Measurements from ENCODE around the gene MICU1.

The MICU1 gene

GRCh38 chr10:72334196-72334824 lies 291.6 kb downstream of the MICU1 start:
- Histone ChIP-seq H3K36me3 (ENCODE audit: control insufficient read depth, insufficient read depth, low read length) (peaks cover 23% of the 10 kb centered on the region), H3K4me3 (replicated peaks; ENCODE audit: low read depth, low read length) (no peak overlapping the region), H3K27me3 (replicated peaks; ENCODE audit: control insufficient read depth, insufficient read depth, low read length) (no peaks in the 10 kb centered on the region)
- DNase-seq (ENCODE audit: extremely low read depth, insufficient read length) = no peak
- TF ChIP-seq, protein P1, sequence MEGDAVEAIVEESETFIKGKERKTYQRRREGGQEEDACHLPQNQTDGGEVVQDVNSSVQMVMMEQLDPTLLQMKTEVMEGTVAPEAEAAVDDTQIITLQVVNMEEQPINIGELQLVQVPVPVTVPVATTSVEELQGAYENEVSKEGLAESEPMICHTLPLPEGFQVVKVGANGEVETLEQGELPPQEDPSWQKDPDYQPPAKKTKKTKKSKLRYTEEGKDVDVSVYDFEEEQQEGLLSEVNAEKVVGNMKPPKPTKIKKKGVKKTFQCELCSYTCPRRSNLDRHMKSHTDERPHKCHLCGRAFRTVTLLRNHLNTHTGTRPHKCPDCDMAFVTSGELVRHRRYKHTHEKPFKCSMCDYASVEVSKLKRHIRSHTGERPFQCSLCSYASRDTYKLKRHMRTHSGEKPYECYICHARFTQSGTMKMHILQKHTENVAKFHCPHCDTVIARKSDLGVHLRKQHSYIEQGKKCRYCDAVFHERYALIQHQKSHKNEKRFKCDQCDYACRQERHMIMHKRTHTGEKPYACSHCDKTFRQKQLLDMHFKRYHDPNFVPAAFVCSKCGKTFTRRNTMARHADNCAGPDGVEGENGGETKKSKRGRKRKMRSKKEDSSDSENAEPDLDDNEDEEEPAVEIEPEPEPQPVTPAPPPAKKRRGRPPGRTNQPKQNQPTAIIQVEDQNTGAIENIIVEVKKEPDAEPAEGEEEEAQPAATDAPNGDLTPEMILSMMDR (IDR thresholded peaks at IDR 0.05; ENCODE audit: insufficient read depth, low read length, poor library complexity, severe bottlenecking) = no peak

- H3K4me3 ChIP-seq (replicated peaks; ENCODE audit: low read depth, low read length) = no peak overlapping the region
- no peak for DNase-seq (ENCODE audit: extremely low read depth, insufficient read length)
- TF ChIP-seq, protein P1 (IDR thresholded peaks at IDR 0.05; ENCODE audit: insufficient read depth, low read length, poor library complexity, severe bottlenecking) = no peak
- H3K36me3 ChIP-seq (ENCODE audit: control insufficient read depth, insufficient read depth, low read length) = peaks cover 23% of the 10 kb centered on the region
- no peaks in the 10 kb centered on the region for H3K27me3 ChIP-seq (replicated peaks; ENCODE audit: control insufficient read depth, insufficient read depth, low read length)
These were observed 292.5 kb downstream of the MICU1 start for GRCh38 chr10:72333112-72334015.

DNA sequence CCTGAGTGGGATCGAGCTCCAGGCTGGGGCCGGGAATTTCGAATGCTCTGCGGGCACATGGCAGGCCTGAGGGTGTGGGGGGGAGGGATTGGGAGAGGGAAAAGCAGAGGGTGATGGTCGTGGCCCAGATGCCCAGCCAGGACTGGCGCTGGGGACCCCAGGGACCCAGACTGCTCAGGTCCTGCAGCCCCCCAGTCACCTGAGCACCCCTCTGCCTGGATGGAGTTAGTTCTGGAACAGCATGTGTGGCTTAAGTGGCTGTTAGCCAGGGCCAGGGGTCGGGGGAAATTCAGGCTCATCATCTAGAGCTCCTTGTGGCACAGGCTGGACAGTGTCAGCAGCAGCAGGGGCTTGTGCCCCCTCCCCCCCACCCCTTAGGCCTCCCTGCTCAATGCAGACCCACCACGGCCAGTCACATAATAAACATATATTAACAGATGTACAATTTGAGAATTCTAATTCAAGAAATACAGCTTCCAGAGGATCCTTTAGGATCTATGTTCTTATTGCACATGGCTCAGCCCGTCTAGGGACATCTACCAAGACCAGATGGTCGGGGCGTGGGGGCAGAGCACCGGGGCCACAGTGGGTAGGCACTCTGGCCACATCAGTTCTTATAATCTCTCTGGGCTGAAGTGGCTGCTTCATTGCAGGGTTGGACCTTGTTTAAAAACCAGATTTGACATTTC lies 293.3 kb downstream of the MICU1 start:
- TF ChIP-seq, protein P1 (IDR thresholded peaks at IDR 0.05; ENCODE audit: insufficient read depth, low read length, poor library complexity, severe bottlenecking) = no peak

GRCh38 chr10:72331575-72332422 lies 294.1 kb downstream of the MICU1 start:
- H3K27me3 ChIP-seq (replicated peaks; ENCODE audit: control insufficient read depth, insufficient read depth, low read length) = no peaks in the 10 kb centered on the region
- TF ChIP-seq, protein P1 (IDR thresholded peaks at IDR 0.05; ENCODE audit: insufficient read depth, low read length, poor library complexity, severe bottlenecking) = no peak
- peak; percentile 93 for DNase-seq (ENCODE audit: extremely low read depth, insufficient read length)
- no peak overlapping the region; the same call in 1 of the 2 replicates for H3K4me3 ChIP-seq (replicated peaks; ENCODE audit: low read depth, low read length)
- peaks cover 15% of the 10 kb centered on the region for H3K36me3 ChIP-seq (ENCODE audit: control insufficient read depth, insufficient read depth, low read length)

More for the DNA sequence above, 293.3 kb downstream of the MICU1 start:
- DNase-seq (ENCODE audit: extremely low read depth, insufficient read length) = no peak
- peaks cover 21% of the 10 kb centered on the region for H3K36me3 ChIP-seq (ENCODE audit: control insufficient read depth, insufficient read depth, low read length)
- no peaks in the 10 kb centered on the region for H3K27me3 ChIP-seq (replicated peaks; ENCODE audit: control insufficient read depth, insufficient read depth, low read length)
- H3K4me3 ChIP-seq (replicated peaks; ENCODE audit: low read depth, low read length) = no peak overlapping the region

GRCh38 chr10:72330069-72330426 lies 295.8 kb downstream of the MICU1 start:
- no peak overlapping the region for H3K4me3 ChIP-seq (replicated peaks; ENCODE audit: low read depth, low read length)
- no peak for DNase-seq (ENCODE audit: extremely low read depth, insufficient read length)
- no peaks in the 10 kb centered on the region for H3K27me3 ChIP-seq (replicated peaks; ENCODE audit: control insufficient read depth, insufficient read depth, low read length)
- peaks cover 5% of the 10 kb centered on the region for H3K36me3 ChIP-seq (ENCODE audit: control insufficient read depth, insufficient read depth, low read length)
- TF ChIP-seq, protein P1 (IDR thresholded peaks at IDR 0.05; ENCODE audit: insufficient read depth, low read length, poor library complexity, severe bottlenecking) = no peak

Measured in GM06990 (cell line).